Fibroblast of pulmonary artery (primary cell): Measurements from ENCODE around the gene ZDHHC14.
A peak's percentile ranks its signal among the peaks of the same experiment; 100 is the strongest.
"Not testable (repeated sequence)": the region's sequence is repeated elsewhere in the genome, so short reads cannot be mapped to it uniquely, and the experiment has no call there.

Experiments used
- DNase-seq: peaks from one replicate; pipeline ENCODE4 v3.0.0-alpha.2; 2010; ENCODE audit warnings: low read depth
- H3K4me3 ChIP-seq: replicated peaks from 2 replicates; pipeline ENCODE4 v1.5.1; 2011; ENCODE audit warnings: low read depth, mild to moderate bottlenecking, control low read depth, low read length, moderate library complexity
- TF ChIP-seq, protein P1 (sequence below): IDR thresholded peaks from 2 replicates; pipeline ENCODE4 v1.5.1; 2011; ENCODE audit warnings: mild to moderate bottlenecking, control low read depth, low read length, inconsistent platforms; ENCODE audit errors: missing control alignments

ZDHHC14 gene

GRCh38 chr6:157380779-157381561 lies at the start of gene ZDHHC14:
Gene ZDHHC14 (plus strand): TSS chr6:157381190.
- TF ChIP-seq, protein P1, sequence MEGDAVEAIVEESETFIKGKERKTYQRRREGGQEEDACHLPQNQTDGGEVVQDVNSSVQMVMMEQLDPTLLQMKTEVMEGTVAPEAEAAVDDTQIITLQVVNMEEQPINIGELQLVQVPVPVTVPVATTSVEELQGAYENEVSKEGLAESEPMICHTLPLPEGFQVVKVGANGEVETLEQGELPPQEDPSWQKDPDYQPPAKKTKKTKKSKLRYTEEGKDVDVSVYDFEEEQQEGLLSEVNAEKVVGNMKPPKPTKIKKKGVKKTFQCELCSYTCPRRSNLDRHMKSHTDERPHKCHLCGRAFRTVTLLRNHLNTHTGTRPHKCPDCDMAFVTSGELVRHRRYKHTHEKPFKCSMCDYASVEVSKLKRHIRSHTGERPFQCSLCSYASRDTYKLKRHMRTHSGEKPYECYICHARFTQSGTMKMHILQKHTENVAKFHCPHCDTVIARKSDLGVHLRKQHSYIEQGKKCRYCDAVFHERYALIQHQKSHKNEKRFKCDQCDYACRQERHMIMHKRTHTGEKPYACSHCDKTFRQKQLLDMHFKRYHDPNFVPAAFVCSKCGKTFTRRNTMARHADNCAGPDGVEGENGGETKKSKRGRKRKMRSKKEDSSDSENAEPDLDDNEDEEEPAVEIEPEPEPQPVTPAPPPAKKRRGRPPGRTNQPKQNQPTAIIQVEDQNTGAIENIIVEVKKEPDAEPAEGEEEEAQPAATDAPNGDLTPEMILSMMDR, result no peak
- DNase-seq, result peak; percentile 84
- H3K4me3 ChIP-seq, result peak within 1 kb of the TSS; percentile 88

DNA sequence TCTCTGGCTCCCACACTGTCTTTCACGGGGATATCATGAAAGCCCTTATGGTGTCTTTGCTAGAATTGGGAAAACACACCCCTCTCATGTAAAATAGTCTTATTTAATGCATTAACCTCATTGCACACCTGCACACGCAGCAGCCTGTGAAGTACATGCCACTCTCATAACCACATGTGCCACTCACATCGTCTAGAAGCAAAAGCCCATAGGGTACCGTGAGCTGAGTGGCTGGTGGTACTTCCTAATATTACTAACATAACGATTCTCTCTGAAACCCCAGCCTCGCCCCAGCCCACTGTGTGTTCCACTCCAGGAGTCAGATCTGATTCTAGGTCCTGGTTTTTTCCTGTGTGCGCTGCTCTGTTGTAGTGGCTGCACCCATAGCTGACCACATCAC lies 48.2 kb upstream of the ZDHHC14 start:
- DNase-seq, result no peak
- TF ChIP-seq, protein P1, result no peak
- H3K4me3 ChIP-seq, result no peak overlapping the region

DNA sequence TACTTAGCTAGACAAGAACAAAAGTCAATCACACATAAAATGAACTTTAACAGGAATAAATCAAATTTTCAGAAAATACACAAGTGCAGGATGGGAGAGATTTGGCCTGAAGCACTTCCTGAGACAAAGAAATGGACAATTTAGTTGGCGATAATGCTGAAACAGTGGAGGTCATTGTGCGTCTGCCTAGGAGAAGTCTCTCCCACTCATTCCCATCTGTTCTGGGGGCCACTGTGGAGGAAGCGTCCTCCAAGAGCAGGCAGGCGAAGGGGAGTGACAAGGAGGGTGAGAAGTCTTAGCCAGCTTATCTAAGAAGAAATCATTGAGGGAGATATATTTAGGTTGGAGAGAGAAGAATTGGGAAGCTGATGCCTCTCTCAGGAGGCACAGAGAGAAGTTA lies 47.5 kb upstream of the ZDHHC14 start:
- no peak overlapping the region for H3K4me3 ChIP-seq
- DNase-seq, result no peak
- TF ChIP-seq, protein P1, result no peak

- no peak for DNase-seq
- H3K4me3 ChIP-seq, result no peak overlapping the region
- TF ChIP-seq, protein P1, result no peak
These were observed 47.0 kb upstream of the ZDHHC14 start for GRCh38 chr6:157333956-157334355.

- no peak for DNase-seq
- TF ChIP-seq, protein P1, result no peak
- H3K4me3 ChIP-seq, result no peak overlapping the region
These were observed 45.2 kb upstream of the ZDHHC14 start for GRCh38 chr6:157335829-157336228.

- H3K4me3 ChIP-seq, result not testable (repeated sequence)
These were observed 43.7 kb upstream of the ZDHHC14 start for GRCh38 chr6:157337276-157337675.

GRCh38 chr6:157337751-157338150 lies 43.2 kb upstream of the ZDHHC14 start:
- TF ChIP-seq, protein P1, result no peak
- no peak overlapping the region for H3K4me3 ChIP-seq
- no peak for DNase-seq

More at GRCh38 chr6:157337276-157337675, 43.7 kb upstream of the ZDHHC14 start:
- DNase-seq, result not testable (repeated sequence)
